Measurements from ENCODE around the gene ADAP2.

GRCh38 chr17:30947796-30948195 is 26.1 kb downstream of the ADAP2 start:
- no peak for TF ChIP-seq CTCF (IDR thresholded peaks at IDR 0.05)
- TF ChIP-seq POLR2A (IDR thresholded peaks at IDR 0.05), result no peak
